IMR-90 (cell line): ENCODE results near the gene CHMP1A. TPM values are rescaled to one million over a fixed set of nuclear protein-coding genes. Genes with fewer than 3 reads are reported as not detected.

Source experiments
- ATAC-seq: fragments of 200-7000 bp; cut with Tn5 transposase; 2 replicates; pipeline ENCODE4 v1.9.1; 2020; ENCODE audit warnings: low read depth, mild to moderate bottlenecking, moderate library complexity
- BruUV-seq: library from RNA; stranded (reverse); fragments of 400-500 nt; replicated peaks from 2 replicates; lab custom pipeline; 2021; lab: Mats Ljungman, UMichigan
- CTCF ChIA-PET: fragments of 300-600 bp; formaldehyde crosslinking; extraction: SDS; loops from one replicate; lab custom pipeline; 2021; ENCODE audit warnings: antibody characterized with exemption; lab: Yijun Ruan, JAX
- POLR2A ChIA-PET: fragments of 300-600 bp; sonication (Branson Sonifier 250); formaldehyde crosslinking; loops from one replicate; lab custom pipeline; 2022; ENCODE audit warnings: antibody characterized with exemption; ENCODE audit not compliant: unreplicated experiment; lab: Charles Lee
- DNase-seq: peaks from one replicate; pipeline ENCODE4 v3.0.0; 2013
- H2AFZ ChIP-seq: replicated peaks from 2 replicates; pipeline ENCODE3; 2013; ENCODE audit warnings: low read length, mild to moderate bottlenecking; ENCODE audit not compliant: poor library complexity
- H2AK5ac ChIP-seq: 2 replicates; pipeline ENCODE4 v1.6.1; 2013; ENCODE audit warnings: low read depth, low read length, inconsistent platforms
- H2AK9ac ChIP-seq: replicated peaks from 2 replicates; pipeline ENCODE3; 2013; ENCODE audit warnings: mild to moderate bottlenecking, low read depth, low read length, moderate library complexity; ENCODE audit not compliant: poor library complexity
- H2BK120ac ChIP-seq: 2 replicates; pipeline ENCODE4 v1.6.1; 2013; ENCODE audit warnings: low read depth, low read length, inconsistent platforms
- H2BK15ac ChIP-seq: 3 replicates; pipeline ENCODE4 v1.6.1; 2013; ENCODE audit warnings: low read depth, low read length, inconsistent platforms
- H2BK20ac ChIP-seq: 2 replicates; pipeline ENCODE4 v1.6.1; 2013; ENCODE audit warnings: low read depth, mild to moderate bottlenecking, inconsistent platforms, low read length, moderate library complexity
- H2BK5ac ChIP-seq: 2 replicates; pipeline ENCODE4 v1.6.1; 2013; ENCODE audit warnings: mild to moderate bottlenecking, low read depth, low read length, inconsistent platforms; ENCODE audit not compliant: poor library complexity, severe bottlenecking
- H3K14ac ChIP-seq: replicated peaks from 2 replicates; pipeline ENCODE4 v1.6.1; 2013; ENCODE audit warnings: low read depth, low read length, inconsistent platforms
- H3K18ac ChIP-seq: 2 replicates; pipeline ENCODE4 v1.6.1; 2013; ENCODE audit warnings: low read depth, low read length, control low read depth
- H3K23ac ChIP-seq: 2 replicates; pipeline ENCODE4 v1.6.1; 2013; ENCODE audit warnings: low read depth, low read length, inconsistent platforms
- H3K27ac ChIP-seq: 2 replicates; pipeline ENCODE4 v1.5.1; 2013; ENCODE audit warnings: mild to moderate bottlenecking, control low read depth, low read length; ENCODE audit not compliant: insufficient read depth
- H3K27me3 ChIP-seq: 2 replicates; pipeline ENCODE4 v1.6.1; 2013; ENCODE audit warnings: low read length; ENCODE audit not compliant: control insufficient read depth, insufficient read depth
- H3K36me3 ChIP-seq: 2 replicates; pipeline ENCODE4 v1.6.1; 2013; ENCODE audit warnings: low read length, mixed read lengths; ENCODE audit not compliant: control insufficient read depth, insufficient read depth
- H3K4ac ChIP-seq: 2 replicates; pipeline ENCODE4 v1.6.1; 2013; ENCODE audit warnings: low read depth, low read length, inconsistent platforms
- H3K4me1 ChIP-seq: 2 replicates; pipeline ENCODE4 v1.6.1; 2013; ENCODE audit warnings: low read length, mixed read lengths; ENCODE audit not compliant: control insufficient read depth, insufficient read depth
- H3K4me2 ChIP-seq: 2 replicates; pipeline ENCODE4 v1.6.1; 2013; ENCODE audit warnings: low read depth, mild to moderate bottlenecking, control low read depth, low read length, moderate library complexity
- H3K4me3 ChIP-seq: 2 replicates; pipeline ENCODE4 v1.5.1; 2013; ENCODE audit warnings: low read depth, mild to moderate bottlenecking, control low read depth, low read length, moderate library complexity; ENCODE audit not compliant: insufficient read depth
- H3K56ac ChIP-seq: 2 replicates; pipeline ENCODE4 v1.6.1; 2013; ENCODE audit warnings: low read length, inconsistent platforms; ENCODE audit not compliant: insufficient read depth; ENCODE audit errors: extremely low read depth
- H3K79me1 ChIP-seq, 2 experiments: 2 replicates each; pipeline ENCODE4 v1.6.1; 2013; ENCODE audit warnings: low read length in 2 of 2, inconsistent platforms in 1 of 2, low read depth in 1 of 2
- H3K9ac ChIP-seq: 2 replicates; pipeline ENCODE4 v1.6.1; 2013; ENCODE audit warnings: low read depth, low read length, control low read depth
- H3K9me1 ChIP-seq: 2 replicates; pipeline ENCODE4 v1.6.1; 2013; ENCODE audit warnings: low read length, inconsistent platforms; ENCODE audit not compliant: insufficient read depth
- H3K9me3 ChIP-seq: 2 replicates; pipeline ENCODE4 v1.6.1; 2013; ENCODE audit warnings: low read length; ENCODE audit not compliant: control insufficient read depth, insufficient read depth
- H4K20me1 ChIP-seq: 2 replicates; pipeline ENCODE4 v1.6.1; 2013; ENCODE audit warnings: low read length, inconsistent platforms; ENCODE audit not compliant: insufficient read depth
- H4K5ac ChIP-seq: 2 replicates; pipeline ENCODE4 v1.6.1; 2013; ENCODE audit warnings: mild to moderate bottlenecking, low read depth, low read length, control low read depth
- H4K8ac ChIP-seq, 2 experiments: 2 replicates each; pipeline ENCODE4 v1.6.1; 2013; ENCODE audit warnings: low read depth in 2 of 2, low read length in 2 of 2, control low read depth in 1 of 2, inconsistent platforms in 1 of 2
- H4K91ac ChIP-seq: 2 replicates; pipeline ENCODE4 v1.6.1; 2013; ENCODE audit warnings: low read depth, low read length, inconsistent platforms; ENCODE audit not compliant: insufficient read depth
- BHLHE40 ChIP-seq: fragments of 150-350 bp; IDR thresholded peaks from 2 replicates; pipeline ENCODE4 v1.6.1; 2016; ENCODE audit warnings: mild to moderate bottlenecking, low read depth, low read length
- CEBPB ChIP-seq: IDR thresholded peaks from 2 replicates; pipeline ENCODE4 v1.6.1; 2012; ENCODE audit warnings: low read depth, low read length, improper control_type of control experiment
- CHD1 ChIP-seq: IDR thresholded peaks from 2 replicates; pipeline ENCODE4 v1.6.1; 2012; ENCODE audit warnings: low read depth, low read length, improper control_type of control experiment
- FOS ChIP-seq: fragments of 150-350 bp; IDR thresholded peaks from 2 replicates; pipeline ENCODE4 v1.6.1; 2016; ENCODE audit warnings: low read depth, low read length
- MAFK ChIP-seq: IDR thresholded peaks from 2 replicates; pipeline ENCODE4 v1.6.1; 2012; ENCODE audit warnings: low read depth, low read length, improper control_type of control experiment
- MAZ ChIP-seq: IDR thresholded peaks from 2 replicates; pipeline ENCODE4 v1.6.1; 2012; ENCODE audit warnings: low read depth, mild to moderate bottlenecking, low read length, improper control_type of control experiment, moderate library complexity, borderline replicate concordance
- MXI1 ChIP-seq: IDR thresholded peaks from 2 replicates; pipeline ENCODE4 v1.6.1; 2012; ENCODE audit warnings: low read depth, mild to moderate bottlenecking, low read length, moderate library complexity, borderline replicate concordance
- NFE2L2 ChIP-seq: fragments of 150-350 bp; IDR thresholded peaks from 2 replicates; pipeline ENCODE4 v1.6.1; 2016; ENCODE audit warnings: low read depth, mild to moderate bottlenecking, low read length
- POLR2A ChIP-seq: IDR thresholded peaks from 2 replicates; pipeline ENCODE4 v1.6.1; 2012; ENCODE audit warnings: mild to moderate bottlenecking, low read depth, low read length
- RAD21 ChIP-seq: IDR thresholded peaks from 2 replicates; pipeline ENCODE4 v1.6.1; 2012; ENCODE audit warnings: low read length, improper control_type of control experiment
- RCOR1 ChIP-seq: IDR thresholded peaks from 2 replicates; pipeline ENCODE4 v1.6.1; 2012; ENCODE audit warnings: mild to moderate bottlenecking, low read length, improper control_type of control experiment; ENCODE audit not compliant: insufficient replicate concordance
- RFX5 ChIP-seq: IDR thresholded peaks from 2 replicates; pipeline ENCODE4 v1.8.0; 2012; ENCODE audit warnings: low read depth, mild to moderate bottlenecking, low read length, moderate library complexity
- SMC3 ChIP-seq: fragments of 150-350 bp; IDR thresholded peaks from 2 replicates; pipeline ENCODE4 v1.6.1; 2016; ENCODE audit warnings: low read depth, mild to moderate bottlenecking, antibody characterized with exemption, low read length, moderate library complexity
- WGBS, 2 experiments: methylation state at CpG; one replicate each; pipeline versions ENCODE4 v1.1.5 to v1.1.7; 2013; ENCODE audit warnings: missing lambda C conversion rate in 2 of 2; ENCODE audit not compliant: insufficient read length in 1 of 2; ENCODE audit errors: extremely low coverage in 2 of 2; 5-methylcytosine and 5-hydroxymethylcytosine counted together
- dilution Hi-C: fragments of 300-500 bp; cut with HindIII; formaldehyde crosslinking; loops from one replicate; pipeline ENCODE4 v1.14.3; 2018; ENCODE audit warnings: low sequenced_read_pairs; ENCODE audit not compliant: unreplicated experiment
- in situ Hi-C: fragments of 300-500 bp; cut with MboI; formaldehyde crosslinking; loops from 3 replicates; pipeline ENCODE4 v1.14.3; 2019; ENCODE audit warnings: low sequenced_read_pairs, inconsistent platforms, mixed read lengths
- intact Hi-C: fragments of 100-400 bp; cut with micrococcal nuclease; formaldehyde crosslinking; loops from 2 replicates; pipeline ENCODE4 v1.10.0; 2022
- polyA plus RNA-seq, 3 experiments: library from polyadenylated mRNA; depleted of rRNA; stranded (reverse); fragments of >200 nt; gene quantifications; 2 replicates each; pipeline ENCODE4 v1.2.3, GENCODE V29; 2012; ENCODE audit warnings: low replicate concordance in 1 of 3
- total RNA-seq: library from RNA; depleted of rRNA; stranded (reverse); fragments of >200 nt; gene quantifications from 2 replicates; pipeline ENCODE4 v1.2.3, GENCODE V29; 2012
- TF ChIP-seq, protein P1 (sequence below): fragments of 150-350 bp; IDR thresholded peaks from 2 replicates; pipeline ENCODE4 v1.6.1; 2016; ENCODE audit warnings: low read depth, mild to moderate bottlenecking, low read length, moderate library complexity, borderline replicate concordance
- TF ChIP-seq, protein P2 (sequence below): conservative IDR thresholded peaks from 2 replicates; pipeline ENCODE4 v1.5.1; 2012; ENCODE audit warnings: mild to moderate bottlenecking, low read depth, low read length, improper control_type of control experiment
- TF ChIP-seq, protein P3 (sequence below): fragments of 150-350 bp; IDR thresholded peaks from 2 replicates; pipeline ENCODE4 v1.6.1; 2017; ENCODE audit warnings: mild to moderate bottlenecking, antibody characterized with exemption, low read length, low read depth

CHMP1A gene
- total and polyA plus RNA-seq, 2 of the 4 experiments (the other 2 are of a cell fraction): 97.3 to 99.8 TPM

DNA sequence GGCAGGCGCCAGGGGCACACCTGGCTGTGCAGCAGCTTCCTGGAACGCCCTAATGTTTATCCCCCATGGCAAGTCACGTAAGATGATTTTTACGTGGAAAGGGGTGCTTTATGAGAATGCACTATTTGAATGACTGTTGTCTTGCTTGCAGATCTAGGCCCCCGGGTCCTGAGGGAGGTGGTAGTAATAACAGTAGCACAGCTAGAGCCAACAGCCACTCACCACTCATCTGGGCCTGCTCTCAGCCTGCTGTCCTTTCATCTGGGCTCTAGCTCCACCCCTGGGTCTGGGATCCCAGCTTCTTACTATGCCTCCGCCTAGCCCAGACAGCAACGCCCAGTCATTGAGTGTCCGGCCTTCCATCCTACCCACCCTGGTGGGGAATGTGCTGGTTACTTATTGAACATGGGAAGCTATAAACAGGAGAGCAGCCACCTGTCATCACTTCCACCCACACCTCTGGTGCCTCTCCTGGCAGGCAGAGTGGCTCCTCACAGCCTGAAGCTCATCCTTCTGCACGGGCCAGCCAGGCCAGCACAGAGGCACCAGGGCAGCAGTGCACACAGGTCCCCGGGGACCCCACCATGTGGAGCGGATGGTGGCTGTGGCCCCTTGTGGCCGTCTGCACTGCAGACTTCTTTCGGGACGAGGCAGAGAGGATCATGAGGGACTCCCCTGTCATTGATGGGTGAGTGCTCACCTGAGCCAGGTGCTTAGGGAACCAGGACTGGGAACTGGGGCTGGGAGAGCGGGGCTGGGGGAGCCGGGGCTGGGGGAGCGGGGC is 27.5 kb downstream of the CHMP1A start:
- no peak overlapping the region for H2AK9ac ChIP-seq
- in situ Hi-C loops (no loop called here), intact Hi-C loops (no loop called here), dilution Hi-C loops (no loop called here)
- H3K9ac ChIP-seq: no peak overlapping the region
- H3K23ac ChIP-seq: no peak overlapping the region
- peaks cover 5% of the 10 kb centered on the region for H3K4me1 ChIP-seq
- H3K56ac ChIP-seq: no peak overlapping the region
- peaks cover 38% of the 10 kb centered on the region for H3K27me3 ChIP-seq
- no peak overlapping the region for H2BK5ac ChIP-seq
- H4K91ac ChIP-seq: no peak overlapping the region
- H3K4ac ChIP-seq: no peak overlapping the region
- H2AK5ac ChIP-seq: no peak overlapping the region
- no peak overlapping the region for H3K27ac ChIP-seq
- no peaks in the 10 kb centered on the region for H3K79me1 ChIP-seq
- no peaks in the 10 kb centered on the region for H3K36me3 ChIP-seq
- H2BK20ac ChIP-seq: no peak overlapping the region
- H3K4me3 ChIP-seq: no peak overlapping the region
- no peaks in the 10 kb centered on the region for H4K20me1 ChIP-seq
- BruUV-seq: no TSS peak
- no peak for ATAC-seq
- DNase-seq: no peak
- H4K8ac ChIP-seq: no peak overlapping the region
- no peak overlapping the region for H2BK120ac ChIP-seq
- WGBS, 2 experiments: 82% methylated on average over 7 of the region's 17 CpGs; no CpG with 5 or more reads in 1 of the 2 experiments
- H2AFZ ChIP-seq: no peak overlapping the region
- CTCF ChIA-PET: no interaction called here
- peaks cover 5% of the 10 kb centered on the region for H3K9me3 ChIP-seq
- no peak overlapping the region for H3K14ac ChIP-seq
- no peak overlapping the region for H2BK15ac ChIP-seq
- no peak overlapping the region for H4K5ac ChIP-seq
- POLR2A ChIA-PET: no interaction called here
- H3K18ac ChIP-seq: no peak overlapping the region
- no peaks in the 10 kb centered on the region; the same call in 1 of the 2 replicates for H3K9me1 ChIP-seq
- H3K4me2 ChIP-seq: no peak overlapping the region
- no peak for TF ChIP-seq BHLHE40
- TF ChIP-seq, protein P1, sequence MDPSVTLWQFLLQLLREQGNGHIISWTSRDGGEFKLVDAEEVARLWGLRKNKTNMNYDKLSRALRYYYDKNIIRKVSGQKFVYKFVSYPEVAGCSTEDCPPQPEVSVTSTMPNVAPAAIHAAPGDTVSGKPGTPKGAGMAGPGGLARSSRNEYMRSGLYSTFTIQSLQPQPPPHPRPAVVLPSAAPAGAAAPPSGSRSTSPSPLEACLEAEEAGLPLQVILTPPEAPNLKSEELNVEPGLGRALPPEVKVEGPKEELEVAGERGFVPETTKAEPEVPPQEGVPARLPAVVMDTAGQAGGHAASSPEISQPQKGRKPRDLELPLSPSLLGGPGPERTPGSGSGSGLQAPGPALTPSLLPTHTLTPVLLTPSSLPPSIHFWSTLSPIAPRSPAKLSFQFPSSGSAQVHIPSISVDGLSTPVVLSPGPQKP: no peak
- TF ChIP-seq CHD1: no peak
- no peak for TF ChIP-seq MAZ
- TF ChIP-seq RCOR1: no peak
- no peak for TF ChIP-seq NFE2L2
- no peak for TF ChIP-seq CEBPB
- TF ChIP-seq RFX5: no peak
- TF ChIP-seq FOS: no peak
- no peak for TF ChIP-seq SMC3
- no peak for TF ChIP-seq MAFK
- no peak for TF ChIP-seq MXI1
- no peak for TF ChIP-seq RAD21
- TF ChIP-seq, protein P2, sequence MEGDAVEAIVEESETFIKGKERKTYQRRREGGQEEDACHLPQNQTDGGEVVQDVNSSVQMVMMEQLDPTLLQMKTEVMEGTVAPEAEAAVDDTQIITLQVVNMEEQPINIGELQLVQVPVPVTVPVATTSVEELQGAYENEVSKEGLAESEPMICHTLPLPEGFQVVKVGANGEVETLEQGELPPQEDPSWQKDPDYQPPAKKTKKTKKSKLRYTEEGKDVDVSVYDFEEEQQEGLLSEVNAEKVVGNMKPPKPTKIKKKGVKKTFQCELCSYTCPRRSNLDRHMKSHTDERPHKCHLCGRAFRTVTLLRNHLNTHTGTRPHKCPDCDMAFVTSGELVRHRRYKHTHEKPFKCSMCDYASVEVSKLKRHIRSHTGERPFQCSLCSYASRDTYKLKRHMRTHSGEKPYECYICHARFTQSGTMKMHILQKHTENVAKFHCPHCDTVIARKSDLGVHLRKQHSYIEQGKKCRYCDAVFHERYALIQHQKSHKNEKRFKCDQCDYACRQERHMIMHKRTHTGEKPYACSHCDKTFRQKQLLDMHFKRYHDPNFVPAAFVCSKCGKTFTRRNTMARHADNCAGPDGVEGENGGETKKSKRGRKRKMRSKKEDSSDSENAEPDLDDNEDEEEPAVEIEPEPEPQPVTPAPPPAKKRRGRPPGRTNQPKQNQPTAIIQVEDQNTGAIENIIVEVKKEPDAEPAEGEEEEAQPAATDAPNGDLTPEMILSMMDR: no peak
- TF ChIP-seq, protein P3, sequence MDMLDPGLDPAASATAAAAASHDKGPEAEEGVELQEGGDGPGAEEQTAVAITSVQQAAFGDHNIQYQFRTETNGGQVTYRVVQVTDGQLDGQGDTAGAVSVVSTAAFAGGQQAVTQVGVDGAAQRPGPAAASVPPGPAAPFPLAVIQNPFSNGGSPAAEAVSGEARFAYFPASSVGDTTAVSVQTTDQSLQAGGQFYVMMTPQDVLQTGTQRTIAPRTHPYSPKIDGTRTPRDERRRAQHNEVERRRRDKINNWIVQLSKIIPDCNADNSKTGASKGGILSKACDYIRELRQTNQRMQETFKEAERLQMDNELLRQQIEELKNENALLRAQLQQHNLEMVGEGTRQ: no peak
- TF ChIP-seq POLR2A: no peak
